Pancreas (tissue), 10 donors: ENCODE results near the gene OR52L1. TPM values are rescaled to one million over a fixed set of nuclear protein-coding genes. Genes with fewer than 3 reads are reported as not detected.

ENCODE experiments used
- ATAC-seq, 4 donors: fragments of 200-7000 bp; cut with Tn5 transposase; one replicate each; pipeline versions ENCODE4 v1.8.0 to v1.9.1; 2020; ENCODE audit warnings: mild to moderate bottlenecking in 4 of 4, moderate library complexity in 4 of 4
- DNase-seq, 6 donors: peaks; one replicate each; pipeline ENCODE4 v3.0.0-alpha.2; 2020
- FAIRE-seq: peaks from 2 replicates; lab custom pipeline; 2012; peaks lifted over from hg19 to GRCh38; lab: Jason Lieb, UNC
- H3K27ac ChIP-seq, 4 donors: fragments of 200-600 bp; sonication (generic); 1 replicate in 3 of 4; 2 replicates in 1 of 4; pipeline versions ENCODE4 v1.5.0 to v1.8.0; 2020
- H3K27me3 ChIP-seq, 4 donors: fragments of 200-600 bp; one replicate each; pipeline ENCODE4 v1.8.0; 2021
- H3K36me3 ChIP-seq, 3 donors: fragments of 200-600 bp; sonication (generic) in 1 of 3; one replicate each; pipeline versions ENCODE4 v1.5.0 to v1.8.0; 2020 to 2021
- H3K4me1 ChIP-seq, 3 donors: fragments of 200-600 bp; one replicate each; pipeline ENCODE4 v1.8.0; 2021
- H3K4me3 ChIP-seq, 4 donors: fragments of 200-600 bp; sonication (generic) in 2 of 4; one replicate each; pipeline versions ENCODE4 v1.5.0 to v1.8.0; 2020 to 2021
- H3K9me3 ChIP-seq, 4 donors: fragments of 200-600 bp; one replicate each; pipeline ENCODE4 v1.8.0; 2021
- WGBS, 2 donors: extraction: QIAGEN DNeasy Blood & Tissue Kit; methylation state at CpG; one replicate each; pipeline ENCODE4 v1.1.7; 2013; 5-methylcytosine and 5-hydroxymethylcytosine counted together
- intact Hi-C, 3 donors: fragments of 100-400 bp; cut with DNase I; formaldehyde crosslinking; loops; one replicate each; pipeline versions ENCODE4 v1.11.1 to v1.14.2; 2022
- polyA plus RNA-seq, 2 donors: library from polyadenylated mRNA; stranded (reverse); fragments of 200-250 nt; gene quantifications; one replicate each; pipeline ENCODE4 v1.2.3, GENCODE V29; 2013
- total RNA-seq, 6 donors: library from RNA; stranded (reverse); fragmentation: NEBNext Ultra II Directional in 4 of 6; extraction: Animal tissue kit (Norgen Biotek cat#: 25700) in 4 of 6; gene quantifications; one replicate each; pipeline versions ENCODE4 v1.2.1 to v1.2.4, GENCODE V29; 2021 to 2023
- TF ChIP-seq, protein P1 (sequence below), 4 donors: fragments of 200-600 bp; sonication (generic) in 3 of 4; IDR thresholded peaks; one replicate each; pipeline versions ENCODE4 v1.5.0 to v1.8.0; 2021; ENCODE audit warnings: antibody characterized with exemption in 4 of 4
- donor health status: healthy with polysubstance abuse.
- donor health status: DM: no; HTN: no; CAD: no; lungs with moderate emphysema.
- donor health status: DM: no; HTN: no; CAD: no.
- donor health status: control.
- donor health status: control.
- donor health status: Bipolar disorder and iron deficiency.
- donor health status: DM: yes; HTN: yes; CAD: no.
- donor health status: DM: no; HTN: no; CAD: no.
- donor health status: DM: no; HTN: no; CAD: no.
- donor health status: DM: yes; HTN: yes; CAD: no.

OR52L1 gene
- total and polyA plus RNA-seq, 8 donors = not detected

DNA sequence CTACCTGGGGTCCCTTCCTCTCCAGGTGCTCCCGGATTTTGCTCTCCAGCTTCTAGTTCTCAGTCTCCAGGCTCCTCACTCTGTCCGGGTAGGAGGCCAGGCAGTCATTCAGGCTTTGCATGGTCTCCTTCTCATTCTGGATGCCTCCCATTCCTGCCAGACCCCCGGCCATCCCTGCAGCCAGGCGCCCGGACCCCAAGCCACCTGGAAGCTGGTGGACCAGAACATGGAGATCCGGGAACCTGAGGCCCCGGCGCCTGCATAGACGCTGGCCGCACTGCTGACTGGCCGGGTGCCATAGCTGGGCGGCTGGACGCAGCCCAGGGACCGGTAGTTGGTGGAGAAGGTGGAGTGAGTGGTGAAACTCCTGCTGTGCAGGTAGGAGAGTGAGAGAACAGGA, 8.0 kb upstream of the OR52L1 start:
- no peak overlapping the region for H3K4me3 ChIP-seq
- WGBS, 2 donors = 80 to 85% methylated on average over 14 of the region's 14 CpGs

GRCh38 chr11:5992604-5993251, 5.9 kb upstream of the OR52L1 start:
- 54 to 62% methylated on average over 3 of the region's 3 CpGs for WGBS, 2 donors
- no peak for DNase-seq
- intact Hi-C loops = loop anchor here in 1 of 3 donors (10.0 kb wide), 1 partner anchor 362 kb away; no protein-coding TSS in a partner anchor
- Histone ChIP-seq H3K9me3 (no peaks in the 10 kb centered on the region), H3K27me3 (no peaks in the 10 kb centered on the region), H3K4me1 (no peaks in the 10 kb centered on the region), H3K4me3 (no peak overlapping the region), H3K27ac (no peak overlapping the region), H3K36me3 (no peaks in the 10 kb centered on the region)
- TF ChIP-seq, protein P1, sequence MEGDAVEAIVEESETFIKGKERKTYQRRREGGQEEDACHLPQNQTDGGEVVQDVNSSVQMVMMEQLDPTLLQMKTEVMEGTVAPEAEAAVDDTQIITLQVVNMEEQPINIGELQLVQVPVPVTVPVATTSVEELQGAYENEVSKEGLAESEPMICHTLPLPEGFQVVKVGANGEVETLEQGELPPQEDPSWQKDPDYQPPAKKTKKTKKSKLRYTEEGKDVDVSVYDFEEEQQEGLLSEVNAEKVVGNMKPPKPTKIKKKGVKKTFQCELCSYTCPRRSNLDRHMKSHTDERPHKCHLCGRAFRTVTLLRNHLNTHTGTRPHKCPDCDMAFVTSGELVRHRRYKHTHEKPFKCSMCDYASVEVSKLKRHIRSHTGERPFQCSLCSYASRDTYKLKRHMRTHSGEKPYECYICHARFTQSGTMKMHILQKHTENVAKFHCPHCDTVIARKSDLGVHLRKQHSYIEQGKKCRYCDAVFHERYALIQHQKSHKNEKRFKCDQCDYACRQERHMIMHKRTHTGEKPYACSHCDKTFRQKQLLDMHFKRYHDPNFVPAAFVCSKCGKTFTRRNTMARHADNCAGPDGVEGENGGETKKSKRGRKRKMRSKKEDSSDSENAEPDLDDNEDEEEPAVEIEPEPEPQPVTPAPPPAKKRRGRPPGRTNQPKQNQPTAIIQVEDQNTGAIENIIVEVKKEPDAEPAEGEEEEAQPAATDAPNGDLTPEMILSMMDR (IDR thresholded peaks at IDR 0.05) = peak; percentile 32 to 54 (median 42)
- ATAC-seq = peak; percentile 40 to 69 (median 66)
- FAIRE-seq = no peak

More for the DNA sequence above, 8.0 kb upstream of the OR52L1 start:
- Histone ChIP-seq H3K36me3 (no peaks in the 10 kb centered on the region), H3K27me3 (no peaks in the 10 kb centered on the region), H3K9me3 (no peaks in the 10 kb centered on the region), H3K4me1 (no peaks in the 10 kb centered on the region), H3K27ac (no peak overlapping the region)
- DNase-seq (no peak), ATAC-seq (no peak), FAIRE-seq (no peak)
- TF ChIP-seq, protein P1 (IDR thresholded peaks at IDR 0.05) = no peak
- intact Hi-C loops = loop anchor here in 1 of 3 donors (10.0 kb wide), 1 partner anchor 360 kb away; no protein-coding TSS in a partner anchor

DNA sequence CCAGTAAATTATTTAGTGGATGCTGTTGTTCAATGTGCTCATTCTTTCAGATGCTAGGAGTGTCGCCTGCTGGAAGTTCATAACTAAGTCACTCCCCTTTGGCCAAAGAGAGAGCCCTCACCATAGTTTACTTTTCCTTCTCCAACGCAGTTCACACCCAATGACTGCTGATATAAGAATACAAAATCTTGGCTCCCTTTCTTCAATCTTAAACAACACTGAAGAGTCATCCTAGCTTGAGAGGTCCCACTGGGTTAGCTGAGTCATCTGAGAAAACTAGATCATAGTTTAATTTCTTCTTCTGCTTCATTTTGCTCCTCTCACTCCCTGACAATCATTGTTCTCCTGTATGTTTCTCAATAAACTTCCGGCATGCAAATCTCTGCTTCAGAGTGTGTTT, 5.4 kb upstream of the OR52L1 start:
- Histone ChIP-seq H3K4me1 (no peaks in the 10 kb centered on the region), H3K9me3 (no peaks in the 10 kb centered on the region), H3K36me3 (no peaks in the 10 kb centered on the region), H3K27ac (no peak overlapping the region), H3K27me3 (no peaks in the 10 kb centered on the region), H3K4me3 (no peak overlapping the region)
- no peak for DNase-seq
- 56 to 69% methylated on average over 3 of the region's 3 CpGs for WGBS, 2 donors
- intact Hi-C loops = loop anchor here in 1 of 3 donors (10.0 kb wide), 1 partner anchor 363 kb away; no protein-coding TSS in a partner anchor
- no peak for ATAC-seq
- TF ChIP-seq, protein P1 (IDR thresholded peaks at IDR 0.05) = no peak
- no peak for FAIRE-seq

DNA sequence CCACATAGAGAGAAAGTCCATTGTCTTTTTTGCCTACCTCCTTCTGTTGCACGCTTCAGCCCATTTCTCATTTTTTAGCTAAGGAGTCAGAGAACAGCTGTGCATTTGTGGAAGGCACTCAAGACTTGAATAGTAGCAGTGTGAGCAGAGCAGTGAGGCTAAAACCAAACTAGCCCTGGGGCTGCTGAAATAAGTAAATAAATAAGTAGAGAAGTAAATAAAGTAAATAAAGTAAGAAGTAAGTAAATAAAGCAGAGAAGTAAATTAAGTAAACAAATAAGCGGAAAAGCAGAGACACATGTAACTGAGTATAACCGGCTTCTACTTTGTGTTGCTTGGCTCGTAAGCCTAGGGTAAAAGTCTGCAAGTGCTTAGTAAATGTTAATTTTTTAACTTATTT, 2.4 kb upstream of the OR52L1 start:
- intact Hi-C loops = no loop called here
- H3K36me3 ChIP-seq = no peaks in the 10 kb centered on the region
- no peaks in the 10 kb centered on the region for H3K4me1 ChIP-seq
- ATAC-seq (no peak), DNase-seq (no peak), FAIRE-seq (no peak)
- TF ChIP-seq, protein P1 (IDR thresholded peaks at IDR 0.05) = no peak
- H3K9me3 ChIP-seq = no peaks in the 10 kb centered on the region
- H3K27me3 ChIP-seq = no peaks in the 10 kb centered on the region
- 55 to 56% methylated on average over 4 of the region's 4 CpGs for WGBS, 2 donors
- no peak overlapping the region for H3K27ac ChIP-seq
- H3K4me3 ChIP-seq = no peak overlapping the region

GRCh38 chr11:5983443-5983842, 3.3 kb downstream of the OR52L1 start:
- no peak for DNase-seq
- TF ChIP-seq, protein P1 (IDR thresholded peaks at IDR 0.05) = no peak
- Histone ChIP-seq H3K27me3 (no peaks in the 10 kb centered on the region), H3K9me3 (no peaks in the 10 kb centered on the region), H3K4me3 (no peak overlapping the region), H3K4me1 (no peaks in the 10 kb centered on the region), H3K36me3 (no peaks in the 10 kb centered on the region), H3K27ac (no peak overlapping the region)
- intact Hi-C loops = no loop called here
- no peak for ATAC-seq
- 31 to 50% methylated on average over 1 of the region's 1 CpG for WGBS, 2 donors
- FAIRE-seq = no peak
